GM19395 (cell line): ENCODE results near the gene LTBP1.

Experiments
- ATAC-seq: cut with Tn5 transposase; IDR thresholded peaks from one replicate; pipeline ENCODE4 v1.9.1; 2021; ENCODE audit warnings: mild to moderate bottlenecking, moderate library complexity; ENCODE audit not compliant: unreplicated experiment

Gene LTBP1

DNA sequence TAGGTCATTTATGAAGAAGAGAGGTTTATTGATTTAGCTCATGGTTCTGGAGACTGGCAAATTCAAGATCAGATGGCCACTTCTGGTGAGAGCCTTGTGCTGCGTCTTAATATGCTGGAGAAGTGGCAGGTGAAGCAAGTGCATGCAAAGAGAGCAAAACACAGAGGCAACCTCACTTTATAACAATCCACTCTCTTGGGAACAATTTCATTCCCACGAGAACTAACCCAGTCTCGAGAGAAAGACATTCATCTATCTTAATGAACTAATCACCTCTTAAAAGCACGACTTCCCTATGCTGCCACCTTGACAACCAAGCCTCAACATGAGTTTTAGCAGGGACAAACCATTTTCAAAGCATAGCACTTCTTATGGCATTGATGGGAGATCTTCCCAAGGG is 343.2 kb downstream of the LTBP1 start:
- no peak for ATAC-seq

DNA sequence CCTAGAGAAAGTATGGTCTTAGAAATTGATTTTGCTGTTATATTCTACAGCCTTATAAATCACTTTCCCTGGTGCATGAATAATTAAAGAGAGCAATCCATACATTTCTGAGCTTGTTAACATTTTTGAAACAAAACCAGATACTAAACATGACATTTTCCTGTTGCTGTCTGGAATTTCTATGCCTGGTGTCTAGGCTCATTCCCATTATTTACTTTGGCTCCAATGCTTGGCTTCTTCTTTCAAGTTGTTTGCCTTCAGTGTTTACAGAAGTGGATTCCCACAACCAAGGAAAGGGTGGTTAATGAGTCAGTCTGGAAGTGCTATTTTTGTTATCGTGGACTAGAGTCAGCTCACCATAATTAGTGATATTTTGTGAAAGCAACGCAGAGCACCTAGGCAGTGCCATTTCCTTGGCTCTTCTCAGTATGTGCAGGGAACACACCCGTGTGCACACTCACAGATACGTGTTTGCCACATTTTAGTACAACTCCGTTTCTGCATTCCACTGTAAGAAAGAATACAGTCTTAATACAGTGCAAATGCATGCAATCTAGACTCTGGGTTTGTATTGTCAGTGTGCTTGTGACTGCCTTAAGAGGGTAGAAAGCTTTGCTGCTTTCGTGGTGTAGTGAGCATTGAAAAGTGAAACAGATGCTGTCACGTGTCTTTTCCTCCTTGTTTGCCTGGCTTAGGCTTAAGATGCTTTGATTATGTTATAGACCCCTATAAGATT is 344.7 kb downstream of the LTBP1 start:
- no peak for ATAC-seq

DNA sequence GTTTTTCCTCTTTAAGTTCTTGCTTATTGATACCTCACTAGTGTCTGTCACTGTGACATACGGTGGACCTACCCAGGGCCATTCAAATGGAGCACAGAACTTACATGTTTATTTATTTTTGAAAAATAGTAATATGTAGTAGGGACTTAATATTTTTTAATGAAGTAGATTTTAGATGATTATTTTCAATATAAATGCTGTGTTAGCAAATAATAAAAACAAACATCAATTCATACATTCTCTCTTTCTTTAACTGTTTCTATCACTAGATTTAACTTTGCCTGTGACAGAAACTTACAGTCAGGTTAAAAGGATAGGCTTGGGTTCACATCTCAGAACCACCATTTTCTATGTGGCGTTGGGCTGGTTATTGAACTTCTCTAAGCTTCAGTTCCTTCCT is 345.3 kb downstream of the LTBP1 start:
- ATAC-seq = no peak

DNA sequence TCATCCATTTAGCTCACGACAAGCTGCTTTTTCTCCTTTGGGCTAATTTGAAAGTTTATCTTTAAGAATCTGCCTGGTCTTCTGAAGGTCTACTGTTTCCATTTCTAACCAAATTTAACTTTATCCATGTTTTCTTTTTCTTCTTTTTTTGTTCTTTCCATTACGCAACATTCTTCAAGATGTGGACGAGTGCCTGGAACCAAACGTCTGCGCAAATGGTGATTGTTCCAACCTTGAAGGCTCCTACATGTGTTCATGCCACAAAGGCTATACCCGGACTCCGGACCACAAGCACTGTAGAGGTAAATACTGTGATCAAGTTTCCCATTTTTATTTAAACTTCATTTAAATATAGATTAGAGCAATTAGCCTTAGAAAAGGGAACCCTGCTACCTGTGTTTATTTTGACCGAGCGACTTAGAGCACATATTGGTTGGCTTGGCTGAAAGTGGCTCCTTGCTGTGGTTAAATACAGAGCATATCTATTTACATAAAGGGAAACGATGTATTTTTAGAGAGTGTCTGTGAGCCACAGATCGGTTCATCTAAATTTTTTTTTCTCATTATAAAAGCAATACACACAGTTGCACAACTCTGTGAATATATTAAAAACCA is 346.3 kb downstream of the LTBP1 start:
- no peak for ATAC-seq

DNA sequence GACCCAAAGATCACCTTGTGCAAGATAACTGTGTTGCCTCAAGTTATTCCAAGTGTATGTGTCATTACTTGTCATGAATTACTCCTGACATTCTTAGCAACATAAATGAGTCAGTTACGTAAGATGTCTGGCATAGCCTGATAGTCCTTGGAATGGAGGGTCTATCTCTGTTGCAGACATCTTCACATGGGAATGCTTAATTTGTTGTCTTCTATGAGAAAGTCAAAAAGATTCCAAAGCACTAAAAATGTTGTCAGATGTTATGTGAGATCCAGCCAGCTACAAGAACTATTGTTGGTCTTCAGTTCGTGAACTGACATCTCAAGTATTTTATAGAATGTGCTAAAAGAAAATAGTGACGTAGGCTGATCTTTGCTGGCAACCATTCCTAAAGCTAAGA is 351.5 kb downstream of the LTBP1 start:
- ATAC-seq = no peak

DNA sequence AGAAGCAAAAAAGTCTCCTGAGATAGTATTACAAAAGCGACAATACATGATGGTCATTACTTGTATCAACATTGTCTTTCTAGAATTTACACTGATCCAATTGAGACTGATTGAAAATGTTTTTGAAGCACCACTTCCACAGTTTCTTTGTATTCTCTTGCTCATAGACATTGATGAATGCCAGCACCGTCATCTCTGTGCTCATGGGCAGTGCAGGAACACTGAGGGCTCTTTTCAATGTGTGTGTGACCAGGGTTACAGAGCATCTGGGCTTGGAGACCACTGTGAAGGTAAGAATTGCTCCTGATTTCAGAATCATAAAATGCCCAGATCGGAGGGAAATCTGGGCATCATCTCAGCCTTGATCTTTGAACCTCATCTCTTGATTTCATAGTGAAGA is 354.6 kb downstream of the LTBP1 start:
- no peak for ATAC-seq

DNA sequence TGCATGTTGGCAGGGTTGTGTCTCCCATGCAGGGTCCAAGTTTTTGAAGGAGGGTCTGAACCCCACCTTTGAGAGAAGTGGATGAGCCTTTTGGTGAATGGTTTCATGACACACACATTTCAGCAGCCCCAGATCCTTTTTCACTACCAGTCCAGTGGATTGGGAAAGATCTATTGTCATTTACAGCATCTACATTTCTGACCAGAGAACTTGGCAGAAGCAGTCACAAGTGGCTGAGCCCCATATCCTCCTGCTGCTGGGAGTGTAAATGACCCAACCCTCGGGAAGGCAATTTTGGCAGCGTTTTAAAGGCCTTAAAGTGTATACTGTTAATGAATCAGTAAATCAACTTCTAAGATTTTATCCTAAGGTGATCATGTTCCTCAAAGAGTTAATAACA is 355.6 kb downstream of the LTBP1 start:
- ATAC-seq = no peak

DNA sequence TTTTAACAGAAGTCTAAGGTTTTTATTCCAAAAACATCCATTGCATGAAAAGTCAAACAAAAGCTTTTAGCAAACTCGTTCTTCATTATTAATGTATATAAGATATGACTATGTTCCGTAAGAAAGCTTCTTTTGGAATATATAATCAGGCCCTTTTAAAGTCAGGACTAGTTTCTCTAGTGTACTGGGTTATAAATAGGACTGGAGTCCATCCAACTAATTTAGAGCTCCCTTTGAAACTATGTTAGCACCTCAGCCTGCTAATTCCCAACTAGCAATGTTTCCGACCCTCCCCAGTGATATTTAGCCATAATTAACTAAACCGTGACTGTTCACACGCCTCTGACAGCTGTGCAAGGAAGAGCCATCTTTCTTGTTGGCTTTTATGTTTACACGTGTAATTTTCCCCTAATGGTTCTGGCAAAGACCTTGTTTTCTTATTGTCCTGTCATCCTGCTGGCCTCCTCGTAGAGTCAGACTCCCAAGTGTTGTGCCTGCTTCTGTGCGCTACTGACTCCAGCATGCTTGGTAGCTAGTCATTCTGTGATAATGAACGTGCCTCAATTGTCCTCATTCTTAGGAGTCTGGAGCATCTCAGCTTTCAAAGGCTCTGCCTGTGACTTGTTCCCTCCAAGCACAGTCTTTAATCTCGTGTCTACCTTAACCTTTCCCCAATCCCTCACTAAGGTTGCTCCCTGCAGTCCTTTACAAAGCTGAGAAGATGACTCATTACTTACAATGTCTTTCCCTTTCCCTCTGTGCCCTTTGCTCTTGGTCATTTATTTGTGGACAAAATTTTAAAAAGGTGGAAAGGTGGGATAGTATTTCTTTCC is 357.5 kb downstream of the LTBP1 start:
- ATAC-seq = no peak

DNA sequence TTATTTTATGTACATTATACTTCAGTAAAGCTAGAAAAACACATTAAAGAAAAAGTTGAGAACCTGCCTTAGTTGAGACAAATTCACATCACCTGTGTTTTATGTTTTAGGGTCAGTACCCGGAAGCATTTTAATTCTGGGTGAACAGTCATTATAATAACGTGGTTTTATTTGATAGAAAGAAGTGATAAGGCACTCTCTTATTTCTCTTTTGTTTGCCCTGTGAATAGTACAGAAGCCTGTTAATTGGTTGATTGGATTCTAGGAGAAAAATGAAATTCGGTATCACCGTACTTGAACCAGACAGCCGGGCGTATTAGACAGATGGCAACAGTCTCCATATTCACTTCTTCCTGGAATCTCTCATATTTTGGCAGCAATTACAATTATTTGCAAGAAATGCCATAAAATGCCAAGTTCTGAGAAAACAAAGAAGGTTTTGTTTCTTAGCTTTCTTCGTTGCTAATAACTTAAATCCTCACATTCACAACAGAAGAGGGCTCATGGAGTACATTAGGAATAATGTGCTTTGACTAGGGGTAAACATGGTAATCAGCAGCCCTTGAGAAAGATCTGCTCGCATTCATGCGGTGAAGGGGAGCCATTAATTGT is 361.0 kb downstream of the LTBP1 start:
- no peak for ATAC-seq

DNA sequence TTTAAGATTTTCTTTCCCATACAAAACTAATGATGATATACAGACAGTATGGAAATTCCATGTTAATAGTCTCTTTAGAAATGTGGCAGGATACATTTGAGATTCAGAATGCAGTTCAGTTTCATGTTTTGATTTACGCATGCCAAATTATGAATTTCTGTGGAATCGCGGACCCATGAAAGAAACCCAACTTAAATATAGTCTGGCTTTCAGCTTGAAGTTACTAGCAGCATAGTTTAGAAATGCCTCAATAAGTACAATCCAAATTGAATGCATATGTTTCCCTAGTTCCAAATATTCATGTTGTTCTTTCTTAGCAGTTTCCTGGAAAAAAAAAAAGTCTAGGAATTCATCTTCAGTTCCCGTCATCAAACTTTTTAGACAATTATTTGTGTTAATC is 365.6 kb downstream of the LTBP1 start:
- ATAC-seq = no peak

DNA sequence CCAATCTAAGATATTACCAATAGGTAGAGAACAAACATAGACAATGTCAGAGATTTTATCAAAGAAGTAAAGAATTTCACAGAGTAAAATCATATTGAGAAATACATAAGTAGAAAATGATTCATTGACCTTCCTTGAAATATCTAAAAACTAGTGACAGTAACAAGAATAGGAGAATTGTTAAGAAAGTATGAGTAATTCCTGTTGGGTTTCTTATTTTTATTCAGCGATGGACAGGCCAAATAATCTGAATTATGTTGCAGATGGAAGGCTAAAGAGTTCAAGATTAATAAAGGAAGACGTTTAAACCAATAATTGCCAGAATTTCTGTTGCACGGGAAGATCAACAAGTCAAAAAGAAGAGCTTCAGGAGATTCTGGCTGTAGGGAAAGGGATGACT is 366.3 kb downstream of the LTBP1 start:
- ATAC-seq = no peak

DNA sequence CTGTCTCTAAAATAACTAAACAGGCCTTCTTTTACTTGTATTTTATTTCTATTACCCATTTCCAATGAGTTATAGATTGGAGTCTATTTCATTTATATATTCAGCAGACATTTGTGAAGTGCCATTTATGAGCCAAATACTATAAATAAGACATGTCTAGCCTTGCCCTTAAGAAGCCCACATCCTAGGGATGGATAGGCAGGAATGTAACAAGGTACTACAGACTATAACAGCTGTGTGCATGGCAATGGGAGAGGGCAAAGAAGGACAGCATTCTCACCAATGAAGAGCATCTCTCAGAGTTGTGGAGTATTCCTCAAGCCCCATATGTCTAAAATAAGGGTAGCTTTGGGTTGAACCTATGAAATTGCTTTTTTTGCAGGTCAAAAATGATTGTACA is 367.8 kb downstream of the LTBP1 start:
- ATAC-seq = no peak

DNA sequence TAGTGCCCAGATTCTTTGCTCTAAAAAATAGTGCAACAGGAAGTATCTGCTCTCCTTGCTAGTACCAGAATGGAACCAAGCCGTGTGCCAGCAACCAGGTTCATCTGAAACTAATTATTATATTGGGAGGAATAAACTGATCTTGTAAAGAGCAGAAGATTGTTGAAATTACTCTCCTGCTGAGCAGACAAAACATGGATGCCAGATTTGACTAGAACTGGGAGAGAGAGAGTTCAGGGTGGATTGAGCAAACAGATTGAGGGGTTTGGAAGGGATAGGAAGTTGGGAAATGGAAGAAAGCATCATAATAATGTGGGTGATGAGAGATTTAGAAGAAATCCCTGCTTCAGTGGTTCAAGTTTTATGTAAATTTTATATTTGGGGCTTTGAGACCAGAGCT is 369.6 kb downstream of the LTBP1 start:
- ATAC-seq = no peak

DNA sequence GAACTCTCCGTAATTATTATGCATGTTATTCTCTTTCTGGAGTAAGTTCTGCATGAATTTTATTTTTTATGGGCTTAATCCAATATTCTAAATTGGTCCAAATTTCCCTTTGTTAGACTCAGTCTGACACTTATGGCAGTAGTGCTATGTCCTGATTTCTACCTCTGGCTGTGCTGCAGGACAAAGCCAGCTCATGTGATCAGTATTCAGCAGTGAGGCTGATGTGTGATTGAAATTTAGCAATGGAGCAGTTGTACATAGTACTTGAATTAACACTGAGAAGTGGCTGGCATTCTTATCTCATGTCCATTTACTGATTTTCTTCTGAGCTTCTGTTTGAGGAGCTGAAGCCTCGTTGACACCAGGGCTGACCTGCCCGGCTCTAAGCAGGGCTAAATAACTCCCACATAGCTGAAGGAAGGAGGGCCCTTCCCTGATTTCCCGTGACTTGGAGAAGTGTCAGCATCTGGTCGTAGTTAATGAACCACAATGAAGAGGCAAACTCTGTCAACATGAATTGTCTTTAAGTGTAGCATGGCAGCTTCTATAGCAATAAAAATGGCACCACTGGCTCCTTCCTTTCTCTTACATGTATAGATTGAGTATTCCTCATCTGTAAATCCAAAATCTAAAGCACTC is 370.7 kb downstream of the LTBP1 start:
- ATAC-seq = no peak

DNA sequence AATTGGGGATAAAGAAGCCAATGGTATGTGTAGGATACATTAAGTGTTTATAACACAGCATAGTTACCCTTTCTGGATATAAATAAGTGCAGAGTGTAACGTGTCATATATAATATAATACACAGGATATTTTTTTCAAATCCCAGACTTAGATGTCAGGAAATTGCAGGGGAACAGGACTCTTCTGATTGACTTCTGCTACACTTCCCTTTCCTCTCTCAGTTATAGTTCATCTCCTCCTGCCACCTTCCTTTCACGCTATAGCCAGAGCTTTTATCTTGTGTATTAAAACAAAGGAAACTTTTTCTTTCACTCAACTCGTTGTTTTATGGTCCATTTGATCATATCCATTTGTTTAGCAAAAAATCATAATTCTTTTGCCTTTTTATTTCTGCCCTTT is 371.7 kb downstream of the LTBP1 start:
- no peak for ATAC-seq

DNA sequence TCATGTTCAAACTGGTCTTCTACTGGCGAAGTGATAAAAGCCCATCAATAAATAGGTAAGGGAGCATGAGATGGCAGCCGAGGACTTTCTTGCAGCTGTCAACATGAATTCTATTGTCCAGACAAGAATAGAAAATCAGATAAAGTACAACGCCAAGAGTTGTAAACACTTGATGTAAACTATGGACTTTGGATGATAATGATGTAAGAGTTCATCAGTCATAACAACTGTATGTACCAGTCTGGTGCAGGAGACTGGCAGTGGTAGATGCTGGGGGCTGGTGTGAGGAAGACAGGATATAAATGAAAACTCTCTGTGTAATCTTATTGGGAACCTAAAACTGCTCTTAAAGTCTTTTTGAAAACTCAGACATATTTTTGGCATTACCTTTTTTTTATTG is 373.8 kb downstream of the LTBP1 start:
- ATAC-seq = no peak

DNA sequence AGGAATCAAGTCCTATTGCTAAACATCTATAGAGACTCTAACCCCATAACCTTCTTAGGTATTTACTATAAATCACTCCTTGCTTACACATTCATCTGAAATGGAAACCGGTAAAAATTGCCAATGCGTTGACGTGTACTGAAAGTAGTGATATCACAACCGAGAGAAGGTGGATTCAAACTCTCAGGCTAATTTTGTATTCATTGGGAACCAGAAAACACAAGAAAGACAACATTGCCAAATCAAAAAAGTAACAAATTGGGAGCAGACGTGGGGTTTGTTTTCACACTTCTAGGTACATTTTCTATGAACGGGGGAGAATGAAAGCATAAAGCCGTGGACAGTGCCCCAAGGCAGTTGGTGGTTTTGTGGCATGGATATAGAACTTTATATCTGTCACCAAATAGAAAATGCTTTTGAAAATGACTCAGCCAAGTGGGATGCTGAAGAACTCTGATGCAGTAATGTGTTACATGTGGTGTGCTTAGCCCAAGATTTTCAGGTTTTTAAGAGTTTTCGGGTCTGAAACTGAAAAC is 374.6 kb downstream of the LTBP1 start:
- ATAC-seq = peak; percentile 74

DNA sequence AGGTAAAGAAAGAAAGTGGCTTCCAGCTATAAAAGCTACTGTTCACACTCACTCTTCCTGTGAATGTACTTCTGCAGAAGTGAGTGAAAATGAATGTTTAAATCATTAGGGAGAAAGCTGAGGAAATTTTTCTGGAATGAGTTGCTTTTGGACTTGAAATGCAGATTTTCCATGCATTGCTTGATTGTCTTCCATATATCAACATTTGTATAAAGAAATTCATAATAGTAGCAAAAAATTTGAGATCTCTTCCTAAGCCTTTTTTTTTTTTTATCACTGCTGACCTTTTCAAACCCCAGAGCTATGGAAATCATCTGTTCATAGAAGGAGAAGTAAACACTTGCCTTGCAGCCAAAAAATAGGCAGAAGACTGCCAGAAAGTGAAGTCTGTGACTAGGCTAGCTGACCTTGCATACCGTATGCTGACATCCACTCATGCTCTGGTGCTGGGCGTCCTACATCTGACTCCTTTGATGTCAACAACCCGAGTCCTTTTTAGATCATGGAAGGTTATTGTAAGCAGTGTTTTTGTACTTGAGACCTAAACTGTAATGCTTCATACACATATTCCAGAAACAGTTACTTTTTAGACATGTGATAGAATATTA is 375.2 kb downstream of the LTBP1 start:
- ATAC-seq = no peak

DNA sequence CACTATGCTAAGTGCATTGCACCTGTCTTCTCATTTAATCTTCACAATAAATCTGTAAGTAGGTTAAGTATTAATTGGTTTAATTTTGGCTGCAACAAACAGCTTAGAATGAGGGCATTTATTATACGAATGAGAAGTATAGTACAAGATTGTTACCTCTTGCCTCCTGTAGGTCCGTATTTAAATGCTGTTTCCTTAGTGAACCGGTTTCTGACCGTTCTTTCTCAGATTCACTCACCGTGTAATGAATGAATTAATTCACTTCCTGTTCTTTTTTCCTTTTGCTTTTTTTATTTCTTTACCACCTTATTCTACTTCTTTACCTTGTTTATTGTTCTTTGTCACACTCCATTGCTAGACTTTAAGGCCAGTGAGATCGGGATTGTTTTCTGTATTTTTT is 375.9 kb downstream of the LTBP1 start:
- ATAC-seq = peak; percentile 46

DNA sequence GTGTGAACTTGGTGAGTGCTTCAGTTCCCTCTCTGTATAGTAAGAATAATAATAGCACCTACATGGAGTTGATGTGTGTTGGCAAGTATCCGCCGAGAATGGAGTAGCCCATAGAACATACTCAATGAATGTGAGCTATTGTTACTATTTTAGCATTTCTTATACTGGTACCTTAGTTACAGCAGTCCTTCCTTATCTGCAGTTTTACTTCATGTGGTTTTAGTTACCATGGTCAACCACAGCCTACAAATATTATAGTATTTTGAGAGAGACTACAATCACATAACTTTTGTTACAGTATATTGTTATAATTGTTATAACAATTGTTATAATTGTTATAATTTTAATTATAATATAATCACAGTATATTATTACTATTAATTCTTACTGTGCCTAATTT is 377.2 kb downstream of the LTBP1 start:
- no peak for ATAC-seq
